Panc1 (cell line): ENCODE measurements around the gene CLPX. TPM values are rescaled to one million over a fixed set of nuclear protein-coding genes. Genes with fewer than 3 reads are reported as not detected.

ENCODE experiments used
- ATAC-seq: fragments of 200-7000 bp; cut with Tn5 transposase; 2 replicates; pipeline ENCODE4 v1.9.1; 2020; ENCODE audit warnings: mild to moderate bottlenecking, moderate library complexity
- BruUV-seq: library from RNA; stranded (reverse); fragments of 400-500 nt; replicated peaks from 2 replicates; lab custom pipeline; 2021; lab: Mats Ljungman, UMichigan
- CTCF ChIA-PET: fragments of 300-600 bp; sonication (Branson Sonifier 250); formaldehyde crosslinking; loops from one replicate; lab custom pipeline; 2022; ENCODE audit warnings: antibody characterized with exemption; lab: Charles Lee
- POLR2A ChIA-PET: fragments of 300-600 bp; sonication (Branson Sonifier 250); formaldehyde crosslinking; loops from one replicate; lab custom pipeline; 2022; ENCODE audit warnings: antibody characterized with exemption; lab: Charles Lee
- DNase-seq: peaks from one replicate; pipeline ENCODE4 v3.0.0-alpha.2; 2010; ENCODE audit warnings: low read depth, low spot score
- H3K27ac ChIP-seq: 2 replicates; pipeline ENCODE4 v1.5.1; 2011; ENCODE audit warnings: mild to moderate bottlenecking, low read length, inconsistent platforms
- H3K27me3 ChIP-seq: fragments of 200-500 bp; sonication (Bioruptor generic); 2 replicates; pipeline ENCODE4 v1.6.0; 2014; ENCODE audit warnings: low read length, inconsistent platforms; ENCODE audit not compliant: control insufficient read depth, insufficient read depth
- H3K36me3 ChIP-seq: fragments of 200-500 bp; sonication (Bioruptor generic); 2 replicates; pipeline ENCODE4 v1.5.1; 2014; ENCODE audit warnings: inconsistent platforms, mild to moderate bottlenecking, low read length, moderate library complexity; ENCODE audit not compliant: control insufficient read depth, insufficient read depth
- H3K4me1 ChIP-seq: 2 replicates; pipeline ENCODE4 v1.5.1; 2011; ENCODE audit warnings: inconsistent platforms, mild to moderate bottlenecking, low read length, moderate library complexity; ENCODE audit not compliant: control insufficient read depth, insufficient read depth
- H3K4me3 ChIP-seq, 2 experiments: 2 replicates each; pipeline ENCODE4 v1.5.1; 2011 to 2012; ENCODE audit warnings: low read depth in 2 of 2, low read length in 2 of 2, mild to moderate bottlenecking in 2 of 2, inconsistent platforms in 1 of 2, moderate library complexity in 1 of 2
- H3K9me3 ChIP-seq: fragments of 200-500 bp; sonication (Bioruptor generic); 2 replicates; pipeline ENCODE4 v1.5.1; 2014; ENCODE audit warnings: low read depth, mild to moderate bottlenecking, inconsistent platforms, low read length, moderate library complexity; ENCODE audit not compliant: control insufficient read depth, insufficient read depth
- CTCF ChIP-seq: fragments of 450-650 bp; IDR thresholded peaks from 2 replicates; pipeline ENCODE4 v1.5.1; 2017; ENCODE audit warnings: mild to moderate bottlenecking
- POLR2AphosphoS5 ChIP-seq: IDR thresholded peaks from 2 replicates; pipeline ENCODE4 v1.6.1; 2012; ENCODE audit warnings: mild to moderate bottlenecking, low read depth, low read length, moderate library complexity
- SIN3A ChIP-seq: IDR thresholded peaks from 2 replicates; pipeline ENCODE4 v1.6.1; 2012; ENCODE audit warnings: low read depth, mild to moderate bottlenecking, low read length, moderate library complexity, borderline replicate concordance; ENCODE audit not compliant: insufficient read depth
- TCF7L2 ChIP-seq: IDR thresholded peaks from 2 replicates; pipeline ENCODE4 v1.6.1; 2011; ENCODE audit warnings: mild to moderate bottlenecking, low read depth, low read length, inconsistent platforms
- in situ Hi-C: cut with HindIII; loops from 2 replicates; pipeline ENCODE4 v1.10.0; 2016; ENCODE audit warnings: low sequenced_read_pairs, low pct_unique_long_range_greater_than_20kb
- intact Hi-C: fragments of 100-400 bp; cut with micrococcal nuclease; formaldehyde crosslinking; loops from one replicate; pipeline ENCODE4 v1.10.0; 2022; ENCODE audit not compliant: unreplicated experiment
- total RNA-seq: library from RNA; stranded (reverse); gene quantifications from one replicate; pipeline ENCODE4 v1.2.1, GENCODE V29; 2021; ENCODE audit not compliant: unreplicated experiment
- TF ChIP-seq, protein P1 (sequence below), 2 experiments: IDR thresholded peaks; 2 replicates each; pipeline ENCODE4 v1.6.1; 2011 to 2012; ENCODE audit warnings: low read depth in 2 of 2, control low read depth in 1 of 2, low read length in 1 of 2, mild to moderate bottlenecking in 1 of 2, moderate library complexity in 1 of 2; ENCODE audit not compliant: insufficient read depth in 1 of 2

Gene CLPX
- total RNA-seq, 1 experiment from 2014 or later, result 49.9 TPM

DNA sequence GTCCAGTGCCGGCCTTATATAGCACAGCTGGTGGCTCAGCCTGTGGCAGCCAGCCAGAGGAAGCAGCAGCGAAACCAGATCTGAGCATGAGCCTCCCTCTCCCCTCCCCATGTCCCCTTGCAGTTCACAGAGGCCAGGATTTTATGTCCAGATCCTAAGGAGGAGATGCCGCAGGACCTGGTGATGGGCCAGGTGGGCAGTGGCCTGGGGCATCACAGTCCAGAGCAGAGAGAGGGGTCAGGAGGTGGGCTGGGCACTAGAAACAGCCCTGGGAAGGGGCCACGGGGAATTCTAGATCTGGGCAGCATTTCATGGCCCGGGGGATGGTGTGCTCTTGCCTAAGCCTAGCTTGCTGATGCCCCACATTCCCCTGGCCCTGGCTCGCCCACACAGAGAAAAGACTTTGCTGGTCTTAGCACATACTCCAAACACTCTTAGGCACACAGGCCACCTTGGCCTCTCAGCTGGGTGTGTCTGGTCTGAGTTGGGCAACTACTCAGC is 26.4 kb upstream of the CLPX start:
- ChIA-PET CTCF (interaction anchor here (0.6 kb wide), 1 partner anchor 94 kb away, joined by 3 read pairs; no protein-coding TSS in a partner anchor), POLR2A (no interaction called here)
- Histone ChIP-seq H3K4me3 (no peak overlapping the region), H3K9me3 (no peaks in the 10 kb centered on the region), H3K27ac (no peak overlapping the region), H3K4me1 (no peaks in the 10 kb centered on the region), H3K36me3 (no peaks in the 10 kb centered on the region), H3K27me3 (no peaks in the 10 kb centered on the region)
- TF ChIP-seq SIN3A (no peak), TCF7L2 (no peak), POLR2AphosphoS5 (no peak), CTCF (no peak)
- TF ChIP-seq, protein P1, sequence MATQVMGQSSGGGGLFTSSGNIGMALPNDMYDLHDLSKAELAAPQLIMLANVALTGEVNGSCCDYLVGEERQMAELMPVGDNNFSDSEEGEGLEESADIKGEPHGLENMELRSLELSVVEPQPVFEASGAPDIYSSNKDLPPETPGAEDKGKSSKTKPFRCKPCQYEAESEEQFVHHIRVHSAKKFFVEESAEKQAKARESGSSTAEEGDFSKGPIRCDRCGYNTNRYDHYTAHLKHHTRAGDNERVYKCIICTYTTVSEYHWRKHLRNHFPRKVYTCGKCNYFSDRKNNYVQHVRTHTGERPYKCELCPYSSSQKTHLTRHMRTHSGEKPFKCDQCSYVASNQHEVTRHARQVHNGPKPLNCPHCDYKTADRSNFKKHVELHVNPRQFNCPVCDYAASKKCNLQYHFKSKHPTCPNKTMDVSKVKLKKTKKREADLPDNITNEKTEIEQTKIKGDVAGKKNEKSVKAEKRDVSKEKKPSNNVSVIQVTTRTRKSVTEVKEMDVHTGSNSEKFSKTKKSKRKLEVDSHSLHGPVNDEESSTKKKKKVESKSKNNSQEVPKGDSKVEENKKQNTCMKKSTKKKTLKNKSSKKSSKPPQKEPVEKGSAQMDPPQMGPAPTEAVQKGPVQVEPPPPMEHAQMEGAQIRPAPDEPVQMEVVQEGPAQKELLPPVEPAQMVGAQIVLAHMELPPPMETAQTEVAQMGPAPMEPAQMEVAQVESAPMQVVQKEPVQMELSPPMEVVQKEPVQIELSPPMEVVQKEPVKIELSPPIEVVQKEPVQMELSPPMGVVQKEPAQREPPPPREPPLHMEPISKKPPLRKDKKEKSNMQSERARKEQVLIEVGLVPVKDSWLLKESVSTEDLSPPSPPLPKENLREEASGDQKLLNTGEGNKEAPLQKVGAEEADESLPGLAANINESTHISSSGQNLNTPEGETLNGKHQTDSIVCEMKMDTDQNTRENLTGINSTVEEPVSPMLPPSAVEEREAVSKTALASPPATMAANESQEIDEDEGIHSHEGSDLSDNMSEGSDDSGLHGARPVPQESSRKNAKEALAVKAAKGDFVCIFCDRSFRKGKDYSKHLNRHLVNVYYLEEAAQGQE (IDR thresholded peaks at IDR 0.05; ENCODE audit: insufficient read depth in 1 of 2, low read depth in 2 of 2, low read length in 1 of 2), result no peak
- intact Hi-C loops, result no loop called here
- DNase-seq (no peak), ATAC-seq (0 out of 2 replicates have a peak, but pooled peaks have one; percentile 8)
- no TSS peak for BruUV-seq
- in situ Hi-C loops, result no loop called here

DNA sequence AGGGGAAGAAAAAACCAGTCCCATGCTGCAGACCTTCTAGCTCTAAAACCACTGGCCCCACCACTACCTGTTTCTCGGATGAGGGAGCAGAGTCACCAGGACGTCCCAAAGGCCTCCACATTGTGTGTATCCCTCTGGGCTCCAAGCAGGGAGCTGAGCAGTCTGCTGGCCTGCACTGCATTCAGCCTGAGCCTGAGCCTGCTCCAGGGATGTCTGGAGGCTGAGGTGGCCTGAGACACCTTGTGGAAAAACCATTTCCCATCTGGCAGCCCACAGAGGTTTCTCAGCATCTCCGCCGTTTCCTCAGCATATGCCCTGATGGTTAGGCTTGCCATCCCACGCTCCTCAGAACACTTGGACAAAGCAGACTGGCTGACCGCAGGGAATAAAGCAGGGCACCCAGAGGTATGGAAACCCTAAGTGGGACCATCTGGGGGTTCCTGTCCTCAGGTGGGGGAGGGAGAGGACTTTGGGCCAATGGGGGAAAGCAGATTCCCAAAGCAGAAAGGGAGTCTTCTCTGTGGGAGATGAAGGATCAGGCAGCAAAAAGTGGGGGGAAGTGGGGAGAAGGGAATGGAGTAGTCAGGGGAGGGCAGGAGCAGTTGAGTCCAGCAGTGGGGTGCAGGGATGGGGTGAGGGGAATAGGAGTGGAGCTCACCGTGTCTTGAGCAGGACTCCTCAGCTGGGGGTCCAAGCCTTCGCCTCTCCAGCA is 25.8 kb upstream of the CLPX start, which contains the start of gene CILP:
Gene CILP, minus strand, starts transcription at position 704 of the 712 bp plus-strand sequence. CDS start 1,718 bp downstream, outside the sequence.
- TF ChIP-seq CTCF (no peak), POLR2AphosphoS5 (no peak), SIN3A (no peak), TCF7L2 (no peak)
- TF ChIP-seq, protein P1 (IDR thresholded peaks at IDR 0.05; ENCODE audit: insufficient read depth in 1 of 2, low read depth in 2 of 2, low read length in 1 of 2), result no peak
- H3K36me3 ChIP-seq, result no peaks in the 10 kb centered on the region
- CTCF ChIA-PET, result interaction anchor here (0.6 kb wide), 1 partner anchor 95 kb away, joined by 3 read pairs; no protein-coding TSS in a partner anchor
- intact Hi-C loops, result no loop called here
- no peaks in the 10 kb centered on the region for H3K4me1 ChIP-seq
- no TSS peak for BruUV-seq
- in situ Hi-C loops, result no loop called here
- H3K27ac ChIP-seq, result no peak within 1 kb of the TSS
- DNase-seq, result no peak
- no peaks in the 10 kb centered on the region for H3K27me3 ChIP-seq
- no peaks in the 10 kb centered on the region for H3K9me3 ChIP-seq
- POLR2A ChIA-PET, result no interaction called here
- ATAC-seq, result no peak
- no peak within 1 kb of the TSS for H3K4me3 ChIP-seq
